GM12872 (cell line): ENCODE measurements around the gene ADRA2C.

ENCODE experiments used
- CTCF ChIP-seq: IDR thresholded peaks from 3 replicates; pipeline ENCODE4 v1.5.1; 2011; ENCODE audit warnings: low read depth, mild to moderate bottlenecking, low read length, moderate library complexity; ENCODE audit not compliant: insufficient read depth

The ADRA2C gene

GRCh38 chr4:3753726-3754412 lies 12.3 kb upstream of the ADRA2C start:
- TF ChIP-seq CTCF: no peak

GRCh38 chr4:3756343-3757059 lies 9.7 kb upstream of the ADRA2C start:
- TF ChIP-seq CTCF: no peak

- TF ChIP-seq CTCF: no peak
Measured at GRCh38 chr4:3759236-3759635, 6.9 kb upstream of the ADRA2C start.

GRCh38 chr4:3760346-3760745 lies 5.8 kb upstream of the ADRA2C start:
- no peak for TF ChIP-seq CTCF

GRCh38 chr4:3760841-3761240 lies 5.3 kb upstream of the ADRA2C start:
- no peak for TF ChIP-seq CTCF

GRCh38 chr4:3762264-3762663 lies 3.9 kb upstream of the ADRA2C start:
- no peak for TF ChIP-seq CTCF

GRCh38 chr4:3762753-3763549 lies 3.2 kb upstream of the ADRA2C start:
- no peak for TF ChIP-seq CTCF
